GM19193 (cell line): ENCODE measurements around the gene TNNI2.

Source experiments
- POLR2A ChIP-seq: IDR thresholded peaks from 4 replicates; pipeline ENCODE4 v1.6.1; 2011; ENCODE audit not compliant: insufficient read depth, insufficient read length; ENCODE audit errors: extremely low read depth

Gene TNNI2

DNA sequence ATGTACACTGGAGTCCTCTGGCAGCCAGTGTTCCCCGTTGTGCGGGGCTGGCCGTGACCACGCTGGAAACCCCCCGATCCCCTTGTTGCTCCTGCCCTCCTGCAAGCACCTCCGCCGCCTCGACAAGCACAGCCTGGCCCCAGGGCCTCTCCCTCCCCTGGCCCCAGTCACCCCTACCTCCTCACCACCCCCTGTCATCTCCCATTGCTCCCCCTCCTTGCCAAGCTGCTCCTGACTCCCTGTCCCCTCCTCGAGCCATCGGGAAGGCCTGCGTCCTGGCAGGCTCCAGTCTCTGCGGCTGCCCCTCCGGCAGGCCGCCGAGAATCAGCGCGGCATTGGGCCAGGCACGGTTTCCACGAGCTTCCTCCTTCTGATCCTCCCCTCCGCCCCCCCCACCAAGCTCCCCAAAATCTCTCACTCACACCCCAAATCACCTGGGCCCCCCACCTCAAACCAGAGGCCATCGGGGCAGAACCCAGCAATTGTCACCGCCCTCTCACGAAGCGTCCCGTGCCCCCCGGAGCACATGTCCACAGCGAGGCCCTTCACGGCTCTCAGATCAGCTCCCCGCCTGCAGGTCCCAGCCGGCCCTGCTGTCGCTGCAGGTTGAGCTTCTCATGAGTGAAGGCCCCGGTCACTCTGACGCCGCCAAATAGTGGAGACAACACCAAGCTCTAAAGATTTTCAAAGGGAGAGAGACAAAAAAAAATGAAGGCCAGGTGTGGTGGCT, 8.4 kb downstream of the TNNI2 start:
- TF ChIP-seq POLR2A = no peak

DNA sequence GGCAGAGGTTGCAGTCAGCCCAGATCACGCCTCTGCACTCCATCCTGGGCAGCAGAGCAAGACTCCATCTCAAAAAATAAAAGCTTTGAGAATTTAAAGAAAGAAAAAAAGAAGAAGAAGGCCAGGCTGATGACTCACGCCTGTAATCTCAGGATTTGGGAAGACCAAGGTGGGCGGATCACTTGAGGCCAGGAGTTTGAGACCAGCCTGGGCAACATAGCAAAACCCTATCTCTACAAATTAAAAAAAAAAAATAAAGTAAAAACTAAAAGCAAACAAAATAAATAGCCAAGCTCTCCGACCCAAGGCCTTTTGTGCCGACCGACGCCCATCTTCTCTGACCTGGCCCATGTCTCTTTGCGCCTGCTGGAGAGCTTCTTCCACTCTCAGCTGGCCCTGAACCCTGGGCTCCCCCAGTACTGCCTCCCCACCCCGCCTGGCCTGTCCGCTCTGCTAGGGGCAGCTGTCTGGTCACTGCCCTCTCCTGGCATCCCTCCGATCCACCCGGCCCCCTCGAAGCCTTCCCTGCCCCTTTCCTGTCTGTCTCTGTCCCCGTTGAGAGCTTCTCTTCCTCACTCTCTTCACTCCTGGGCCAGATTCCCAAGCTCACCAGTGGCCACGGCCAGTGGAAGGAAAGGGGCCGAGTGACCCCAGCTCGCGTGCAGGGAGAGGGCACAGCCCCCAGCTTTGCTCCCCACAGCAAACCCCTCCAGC, 9.3 kb downstream of the TNNI2 start:
- TF ChIP-seq POLR2A = no peak

DNA sequence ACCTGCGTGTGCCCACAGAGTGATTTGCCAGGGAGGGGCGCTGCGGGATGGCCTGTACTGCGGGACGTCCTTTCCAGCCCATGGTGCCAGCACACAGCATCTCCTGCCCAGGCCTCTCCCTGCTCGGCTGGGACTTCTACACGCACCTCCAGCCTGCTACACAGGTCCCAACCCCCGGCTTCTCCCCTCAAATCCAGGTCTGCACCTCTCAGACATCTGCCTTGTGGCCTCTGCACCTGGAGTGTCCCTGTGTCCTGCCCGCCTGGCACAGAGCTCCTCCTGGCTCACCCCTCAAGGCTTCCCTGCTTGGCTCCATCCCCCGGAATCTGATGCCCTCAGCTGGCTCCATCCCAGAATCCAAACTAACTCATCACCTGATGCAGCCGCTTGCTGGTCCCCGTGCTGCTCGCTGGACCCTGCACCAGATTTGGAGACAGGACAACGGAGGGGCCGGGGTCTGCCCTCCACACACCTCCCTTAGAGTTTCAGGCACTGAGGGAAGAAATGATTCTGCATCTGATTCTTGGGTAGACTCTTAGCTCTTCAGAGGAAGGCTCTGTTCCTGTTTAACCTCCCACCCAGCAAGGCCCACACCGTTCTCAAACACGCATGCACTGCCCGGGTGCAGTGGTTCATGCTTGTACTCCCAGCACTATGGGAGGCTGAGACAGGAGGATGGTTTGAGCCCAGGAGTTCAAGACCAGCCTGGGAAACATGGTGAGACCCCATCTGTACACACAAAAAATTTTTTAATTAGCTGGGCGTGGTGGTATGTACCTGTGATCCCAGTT, 10.1 kb downstream of the TNNI2 start:
- TF ChIP-seq POLR2A = no peak

DNA sequence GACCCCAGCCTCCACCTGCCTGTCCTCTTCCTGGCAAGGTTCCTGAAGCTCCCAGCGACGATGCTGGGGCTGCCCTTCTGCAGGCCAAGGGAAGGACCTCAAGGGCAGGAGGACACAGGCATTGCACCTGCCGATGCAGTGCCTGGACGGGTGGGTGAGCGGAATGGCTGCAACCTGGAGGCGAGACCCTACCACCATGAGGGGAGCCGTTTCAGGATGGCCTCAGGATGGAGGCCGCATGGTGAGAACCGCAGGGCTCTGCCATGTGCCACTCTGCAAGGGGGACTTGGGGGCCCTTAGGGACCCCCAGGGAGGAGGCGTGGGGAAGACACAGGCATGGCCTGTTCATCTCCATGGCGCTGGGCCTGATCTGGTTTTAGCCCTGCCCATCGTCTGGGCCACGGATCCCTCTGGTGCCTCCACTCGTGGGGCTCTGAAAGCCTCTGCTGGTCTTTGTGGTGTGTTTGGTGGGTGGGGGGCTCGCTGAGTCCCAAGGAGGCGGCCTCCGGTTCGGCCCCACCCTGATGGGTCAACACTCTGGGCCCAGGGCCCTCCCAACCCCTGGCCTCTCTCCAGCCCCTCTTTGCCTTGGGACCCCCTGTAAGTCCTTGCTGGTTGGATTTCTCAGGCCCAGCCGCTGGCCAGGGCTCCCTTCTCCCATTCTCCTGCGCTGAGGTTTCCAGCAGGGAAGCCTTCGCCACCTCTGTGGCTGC, 12.8 kb downstream of the TNNI2 start:
- TF ChIP-seq POLR2A = no peak

DNA sequence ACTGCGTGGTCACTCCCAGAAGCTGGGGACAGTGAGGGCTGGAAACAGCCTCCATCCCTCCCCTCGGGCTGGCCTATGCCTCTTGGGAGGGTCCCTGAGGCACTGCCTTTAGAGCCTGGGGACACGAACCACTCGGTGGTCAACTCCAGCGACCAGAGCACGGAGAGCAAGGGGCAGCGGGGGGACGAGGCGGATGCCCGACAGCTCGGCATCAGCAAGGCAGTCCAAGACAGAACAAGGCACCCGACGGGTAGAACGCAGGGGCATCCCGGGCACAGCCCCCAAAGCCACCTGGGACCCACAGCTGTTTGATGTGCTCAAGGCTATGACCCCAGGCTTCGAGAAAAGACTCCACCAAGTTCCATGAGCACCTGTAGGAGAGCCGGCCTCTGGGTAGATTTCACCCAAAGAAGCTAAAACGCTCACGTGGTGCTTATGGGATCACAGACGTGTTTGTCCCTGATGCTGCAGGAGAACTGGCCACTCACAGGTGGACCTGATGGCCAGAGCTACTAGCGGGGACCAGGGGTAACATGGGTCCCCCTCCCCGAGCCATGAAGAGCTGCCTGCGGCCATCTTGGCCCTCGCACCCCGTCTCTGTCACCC, 13.6 kb downstream of the TNNI2 start:
- no peak for TF ChIP-seq POLR2A

DNA sequence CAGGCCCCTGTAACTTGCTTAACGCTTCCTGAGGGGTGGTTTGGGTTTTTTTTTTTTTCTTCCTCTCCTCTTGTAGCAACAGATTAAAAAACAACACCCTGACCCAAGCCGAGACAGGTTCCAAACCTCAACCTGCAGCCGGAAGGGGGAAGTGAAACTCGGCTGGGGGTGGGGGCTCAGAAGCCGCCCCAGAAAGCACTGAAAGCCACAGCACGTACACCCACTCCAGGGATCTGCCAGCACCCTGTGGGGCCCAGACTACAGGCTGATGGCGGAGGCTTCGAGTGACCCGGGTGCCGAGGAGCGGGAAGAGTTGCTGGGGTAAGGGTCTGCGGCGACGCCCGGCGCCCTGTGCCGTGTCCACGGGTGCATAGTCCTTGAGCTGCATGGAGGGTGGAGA, 14.1 kb downstream of the TNNI2 start, which contains the start of gene LSP1:
TSS of gene LSP1 (plus strand) at position 208 of the 400 bp plus-strand sequence. CDS start at position 269, 61 bp downstream.
- TF ChIP-seq POLR2A = peak; percentile 85

DNA sequence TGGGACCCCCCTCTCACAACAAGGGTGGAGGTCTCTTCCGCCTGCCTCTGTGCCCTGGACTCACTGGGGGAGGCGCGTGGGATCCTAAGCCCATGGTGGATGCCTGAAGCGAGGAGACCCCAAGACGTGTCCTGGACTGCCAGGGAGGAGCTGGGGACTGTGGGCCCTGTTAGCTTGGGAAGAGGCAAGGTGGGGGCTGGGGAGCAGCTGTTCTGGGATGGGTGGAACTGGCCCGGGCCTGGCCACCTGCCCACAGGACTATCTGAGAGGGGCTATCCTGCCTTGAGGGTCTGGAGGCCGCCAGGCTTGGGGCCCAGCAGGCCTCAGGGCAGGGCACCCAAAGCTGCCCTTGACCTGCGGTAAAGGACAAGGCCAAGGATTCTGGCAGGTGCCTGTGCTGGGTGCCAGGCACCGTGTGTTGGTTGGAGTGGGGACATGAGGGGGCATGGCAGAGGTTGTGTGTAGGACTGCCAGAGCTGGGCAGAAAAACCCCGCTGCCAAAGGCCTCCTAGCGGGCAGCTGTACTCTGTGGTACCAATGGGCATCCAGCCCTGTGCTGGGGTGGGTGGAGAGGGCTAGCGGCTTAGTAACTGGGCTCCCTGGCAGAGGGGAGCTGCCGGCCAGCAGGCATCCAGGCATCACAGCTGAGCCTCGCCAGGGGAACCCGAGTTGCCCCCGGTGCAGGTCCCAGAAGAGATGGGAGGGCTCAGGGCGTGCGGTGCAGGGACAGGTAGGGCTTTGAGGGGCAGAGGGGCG, 14.8 kb downstream of the TNNI2 start:
- no peak for TF ChIP-seq POLR2A

DNA sequence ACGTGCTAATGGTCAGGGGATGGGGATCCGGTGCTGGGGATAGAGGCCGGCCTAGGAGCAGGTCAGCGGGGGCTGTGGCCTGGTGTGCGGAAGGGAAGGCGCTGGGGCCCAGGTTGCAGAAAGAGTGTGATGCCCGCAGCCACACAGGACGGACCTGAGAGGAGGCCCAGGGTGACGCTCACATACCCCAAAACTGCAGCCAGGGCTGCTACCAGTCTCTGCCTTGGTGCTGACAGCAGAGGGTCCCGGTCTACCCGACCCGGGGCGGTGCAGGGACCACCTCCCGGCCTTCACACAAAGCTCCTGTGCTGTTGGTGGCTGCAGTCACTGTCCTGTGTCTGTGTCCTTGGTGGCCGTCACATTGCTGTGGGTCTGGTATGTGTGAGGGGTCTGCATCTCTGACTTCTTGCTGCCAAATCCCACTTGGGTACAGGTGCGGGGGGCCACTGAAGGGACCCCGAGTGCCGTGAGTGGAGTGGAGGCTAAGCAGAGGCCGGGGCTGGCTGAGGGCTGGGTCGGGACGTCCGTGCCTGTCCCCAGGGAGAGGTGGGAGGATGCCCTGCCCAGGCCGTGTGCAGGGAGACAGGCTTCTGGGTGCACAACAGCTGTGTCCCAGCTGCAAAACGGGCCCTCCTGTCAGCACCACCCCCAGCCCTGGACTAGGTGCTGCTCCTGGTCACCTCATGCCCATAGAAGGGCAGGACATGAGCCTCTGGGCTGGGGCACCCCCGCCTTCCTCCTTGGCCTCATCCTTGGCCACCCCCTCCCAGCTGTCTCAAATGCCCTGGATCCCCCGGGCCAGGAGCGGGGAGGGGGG, 15.6 kb downstream of the TNNI2 start:
- peak; percentile 34 for TF ChIP-seq POLR2A

DNA sequence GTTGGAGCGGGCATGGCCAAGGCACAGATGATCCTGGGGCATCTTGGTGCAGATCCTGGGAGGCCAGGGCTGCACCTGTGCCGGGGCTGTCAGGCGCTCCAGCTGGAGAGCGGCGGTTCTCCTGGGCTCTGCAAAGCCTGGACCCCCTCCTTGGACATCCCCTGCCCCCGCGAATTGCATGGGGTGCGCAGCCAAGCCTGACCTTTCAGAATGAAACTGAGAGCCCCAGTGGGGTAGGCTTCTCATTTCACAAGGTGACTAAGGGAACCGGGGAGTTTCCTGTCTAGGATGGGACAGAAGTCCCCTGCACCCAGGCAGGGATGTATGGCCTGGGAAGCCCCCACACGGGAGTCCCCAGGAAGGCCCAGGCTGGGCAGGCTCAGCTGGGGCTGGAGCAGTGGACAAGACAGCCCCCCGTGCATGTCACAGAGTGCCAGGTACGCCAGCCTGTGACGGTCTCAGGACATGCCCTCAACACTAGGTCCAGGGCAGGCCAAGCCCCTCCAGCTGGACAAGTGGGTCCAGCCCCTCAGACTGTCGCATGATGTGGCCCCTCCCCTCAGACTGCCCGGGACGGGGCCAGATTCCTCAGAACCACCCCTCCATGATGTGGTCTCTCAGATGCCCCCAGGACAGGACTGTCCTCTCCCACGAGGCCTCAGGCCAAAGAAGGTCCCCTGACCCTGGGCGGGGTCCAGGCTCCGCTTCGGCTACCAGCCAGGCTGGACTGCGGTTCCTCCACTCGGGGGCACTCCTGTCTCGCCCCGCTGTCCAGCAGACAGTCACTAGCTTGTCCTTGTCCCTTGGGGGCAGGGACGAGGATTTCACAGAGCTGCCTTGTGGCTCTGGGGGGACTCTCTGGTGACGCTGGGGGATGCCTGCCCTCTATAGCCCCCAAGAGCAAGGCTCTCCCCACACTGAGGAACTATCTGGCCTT, 16.4 kb downstream of the TNNI2 start:
- TF ChIP-seq POLR2A = peak; percentile 7

DNA sequence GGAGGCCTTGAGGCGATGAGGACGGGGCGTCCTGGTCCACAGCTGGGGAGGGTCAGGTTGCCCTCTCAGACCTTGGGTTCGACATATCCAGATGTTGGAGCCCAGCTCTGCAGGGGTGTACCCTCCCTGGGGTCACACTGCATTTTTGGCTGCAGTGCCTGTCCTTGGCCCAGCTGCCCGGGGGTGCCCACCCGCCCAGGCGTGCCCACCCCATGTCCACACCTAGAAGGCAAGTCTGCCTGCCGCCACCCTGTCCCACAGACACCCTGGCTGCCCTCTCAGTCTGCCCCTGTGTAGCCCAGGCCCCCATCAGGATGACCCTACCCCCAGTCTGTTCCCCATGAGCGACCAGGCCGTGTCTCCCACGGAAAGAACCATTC, 17.1 kb downstream of the TNNI2 start:
- TF ChIP-seq POLR2A = no peak

DNA sequence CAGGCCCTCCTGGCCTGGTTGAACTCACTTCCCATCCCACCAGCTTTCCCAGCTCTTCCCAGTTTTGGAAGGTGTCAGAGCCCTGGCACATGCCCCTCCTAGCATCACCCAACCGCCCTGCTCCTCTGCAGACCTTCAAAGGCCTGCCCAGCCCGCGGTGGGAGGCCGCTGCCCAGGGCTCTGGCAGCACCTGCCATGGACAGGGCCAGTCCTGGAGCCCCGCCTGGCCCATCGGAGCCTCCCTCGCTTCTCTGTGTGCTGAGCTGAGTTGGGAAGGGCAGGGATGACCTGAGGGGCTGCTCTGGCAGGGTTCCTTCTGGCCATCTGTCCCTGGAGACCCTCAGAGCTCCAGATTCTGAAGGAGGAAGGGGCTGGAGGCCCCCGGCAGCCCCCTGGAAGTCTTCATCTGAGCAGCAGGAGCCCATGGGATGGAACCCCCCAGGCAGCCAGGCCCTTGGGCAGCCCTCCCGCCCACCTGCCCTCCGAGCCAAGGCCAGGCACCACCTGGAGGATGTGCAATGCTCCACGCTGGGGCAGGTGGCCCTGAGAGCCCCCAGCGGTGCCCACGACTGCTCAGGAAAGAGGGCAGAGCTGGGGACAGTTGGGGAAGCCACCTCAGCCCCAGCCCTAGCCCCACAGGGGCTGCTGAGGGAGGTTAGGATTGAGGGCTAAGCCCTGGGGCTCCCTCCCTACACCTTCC, 17.7 kb downstream of the TNNI2 start:
- no peak for TF ChIP-seq POLR2A
